Right lobe of liver (tissue), 4 donors: Measurements from ENCODE around the gene CDC7.

Experiments used
- CTCF ChIP-seq, 4 donors: fragments of 200-600 bp in 3 of 4; fragments of 450-650 bp in 1 of 4; IDR thresholded peaks; one replicate each; pipeline versions ENCODE4 v1.5.1 to v1.8.0; 2016 to 2022; ENCODE audit warnings: antibody characterized with exemption in 4 of 4, mild to moderate bottlenecking in 2 of 4
- POLR2A ChIP-seq: fragments of 450-650 bp; IDR thresholded peaks from one replicate; pipeline ENCODE4 v1.6.1; 2017; ENCODE audit warnings: antibody characterized with exemption, mild to moderate bottlenecking
- donor health status: DM: no; HTN: no; CAD: no.
- donor health status: DM: no; HTN: no; CAD: no.
- donor health status: DM: no; HTN: yes; CAD: no.

DNA sequence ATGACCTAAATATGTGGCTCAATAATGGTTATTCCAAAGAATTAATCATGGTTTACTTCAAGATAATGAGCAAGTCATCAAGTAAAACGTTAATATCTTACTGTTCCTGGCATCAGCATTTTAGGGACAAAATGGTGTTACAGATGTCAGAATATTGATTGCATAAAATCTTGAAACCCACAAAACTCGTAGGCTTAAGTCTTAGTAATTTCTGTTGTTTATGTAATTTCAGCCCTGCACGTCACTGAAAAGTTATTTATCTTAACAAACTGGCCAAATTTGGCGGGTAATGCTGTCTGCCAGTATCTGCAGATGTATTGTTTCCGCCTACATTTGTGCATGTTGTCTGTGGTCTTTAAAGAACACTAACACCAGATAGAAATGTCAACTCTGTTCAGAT, 25.8 kb downstream of the CDC7 start:
- TF ChIP-seq CTCF (IDR thresholded peaks at IDR 0.05) (no peak), POLR2A (no peak)
